NK-92 (cell line): ENCODE measurements around the gene UBE2R2.

ENCODE experiments used
- DNase-seq: peaks from one replicate; lab custom pipeline; 2025; ENCODE audit not compliant: unreplicated experiment; lab: John Stamatoyannopoulos, UW

UBE2R2 gene

DNA sequence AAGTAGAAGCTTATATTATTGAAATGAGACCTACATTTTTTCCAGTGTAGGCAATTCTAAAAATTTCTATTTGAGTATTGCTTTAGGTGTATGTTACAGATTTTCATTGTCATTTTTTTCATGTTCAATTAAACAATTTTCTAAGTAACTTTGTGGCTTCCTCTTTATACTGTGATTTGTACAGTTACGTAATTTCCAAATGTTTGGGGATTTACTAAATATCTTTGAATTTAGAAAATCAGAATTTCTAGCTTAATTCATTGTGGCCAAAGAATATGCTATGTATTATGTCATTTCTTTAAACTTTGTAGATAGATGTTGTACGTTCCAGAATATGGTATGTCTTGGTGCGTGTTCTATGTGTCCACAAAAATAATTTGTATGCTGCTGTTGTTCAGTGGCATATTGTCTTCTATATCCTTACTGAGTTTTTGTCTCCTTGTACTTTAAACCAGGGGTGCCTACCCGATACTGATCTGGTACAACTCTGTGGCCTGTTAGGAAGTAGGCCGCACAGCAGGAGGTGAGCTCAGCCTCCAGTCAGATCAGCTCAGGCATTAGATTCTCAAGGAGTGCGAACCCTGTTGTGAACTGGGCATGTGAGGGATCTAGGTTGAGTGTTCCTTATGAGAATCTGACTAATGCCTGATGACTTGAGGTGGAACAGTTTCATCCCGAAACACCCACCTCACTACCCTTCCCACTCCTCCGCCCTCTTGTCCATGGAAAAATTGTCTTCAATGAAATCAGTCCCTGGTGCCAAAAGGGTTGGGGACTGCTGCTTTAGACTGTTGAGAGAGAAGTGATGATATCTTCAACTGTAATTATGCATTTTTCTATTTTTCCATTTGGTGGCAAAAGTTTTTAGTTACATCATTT lies 63.5 kb downstream of the UBE2R2 start:
- DNase-seq = no peak

DNA sequence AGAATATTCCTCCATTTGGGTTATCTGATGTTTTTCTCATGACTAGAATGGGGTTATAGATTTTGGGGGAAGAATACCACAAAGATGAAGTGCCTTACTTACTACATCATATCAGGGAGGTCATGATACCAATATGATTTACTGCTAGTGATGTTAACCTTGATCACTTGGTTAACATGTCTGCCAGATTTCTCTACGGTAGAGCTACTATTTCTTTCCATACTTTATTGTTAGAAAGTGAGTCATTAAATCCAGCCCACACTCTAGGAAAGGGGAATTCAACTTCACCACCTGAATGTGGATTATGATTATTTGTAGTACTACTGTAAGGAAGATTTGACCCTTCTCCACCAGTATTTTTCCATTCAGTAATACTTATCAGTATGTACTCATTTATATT lies 64.7 kb downstream of the UBE2R2 start:
- no peak for DNase-seq

DNA sequence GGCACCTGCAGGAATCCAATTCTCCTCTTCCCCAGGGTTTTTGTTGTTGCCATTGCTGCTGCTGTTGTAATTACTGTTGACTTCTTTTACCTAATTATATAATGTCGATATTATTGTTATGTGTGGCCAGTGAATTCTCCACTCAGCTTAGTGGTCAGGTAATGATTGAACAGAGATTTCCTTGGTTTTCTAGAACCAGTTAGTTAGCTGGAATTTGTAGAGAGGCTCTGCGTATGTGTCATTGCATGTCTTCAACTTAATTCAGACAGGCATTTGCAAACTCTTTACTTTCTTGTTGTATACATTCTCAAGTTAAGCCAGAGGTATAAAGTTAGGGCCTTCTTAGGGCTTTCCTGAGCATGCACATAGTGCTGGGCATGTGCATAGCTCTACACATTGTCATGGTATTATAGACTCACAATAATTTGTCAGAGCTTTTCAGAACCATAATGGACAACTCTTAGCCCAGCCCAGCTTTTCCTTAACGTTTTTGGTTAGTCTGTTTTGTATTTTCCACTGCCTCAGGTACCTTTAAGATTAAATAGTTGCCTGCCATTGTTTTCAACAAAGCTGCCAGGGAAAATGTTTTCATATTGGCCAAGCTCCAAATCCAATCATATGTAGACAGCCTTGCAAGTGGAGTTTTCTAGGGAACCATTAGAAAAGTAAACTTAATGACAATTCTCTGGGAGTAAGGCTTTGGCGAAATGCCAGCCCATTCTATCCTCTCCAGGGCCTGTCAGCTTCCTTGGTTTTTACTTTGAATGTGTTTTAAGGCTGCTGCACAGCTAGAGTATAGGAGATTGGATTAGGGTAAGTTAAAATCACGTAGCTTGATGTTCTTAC lies 68.1 kb downstream of the UBE2R2 start:
- DNase-seq = no peak

DNA sequence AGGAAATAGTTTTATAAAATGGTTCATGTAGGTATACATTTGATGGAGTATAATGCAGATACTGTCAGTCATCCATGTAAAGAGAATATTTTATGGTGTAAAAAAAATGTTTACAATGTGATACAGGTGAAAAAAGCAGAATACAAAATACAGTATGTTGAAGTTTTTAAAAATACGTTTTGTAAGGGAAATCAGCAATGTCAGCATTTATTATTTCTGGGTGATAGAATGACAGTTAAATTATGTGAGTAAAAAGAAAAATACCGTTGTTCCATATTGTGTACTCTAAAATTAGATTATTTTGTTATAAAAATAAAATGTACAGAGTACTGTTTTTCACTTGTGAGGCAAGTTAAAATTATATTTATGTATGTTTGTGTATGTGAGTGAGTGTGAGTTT lies 69.0 kb downstream of the UBE2R2 start:
- DNase-seq = no peak

DNA sequence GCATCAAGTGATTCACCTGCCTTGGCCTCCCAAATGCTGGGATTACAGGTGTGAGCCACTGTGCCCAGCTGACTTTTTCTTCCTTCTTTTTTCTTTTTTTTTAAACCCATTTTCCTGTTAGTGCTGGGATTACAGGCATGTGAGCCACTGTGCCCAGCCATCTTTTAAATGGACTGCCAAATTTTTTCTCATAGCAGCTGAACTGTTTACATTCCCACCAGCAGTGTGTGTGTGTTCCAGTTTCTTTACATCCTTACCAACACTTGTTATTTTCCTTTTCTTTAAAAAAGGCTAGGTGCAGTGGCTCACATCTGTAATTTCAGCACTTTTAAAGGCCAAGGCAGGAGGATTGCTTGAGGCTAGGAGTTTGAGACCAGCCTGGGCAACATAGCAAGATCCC lies 76.9 kb downstream of the UBE2R2 start:
- no peak for DNase-seq

DNA sequence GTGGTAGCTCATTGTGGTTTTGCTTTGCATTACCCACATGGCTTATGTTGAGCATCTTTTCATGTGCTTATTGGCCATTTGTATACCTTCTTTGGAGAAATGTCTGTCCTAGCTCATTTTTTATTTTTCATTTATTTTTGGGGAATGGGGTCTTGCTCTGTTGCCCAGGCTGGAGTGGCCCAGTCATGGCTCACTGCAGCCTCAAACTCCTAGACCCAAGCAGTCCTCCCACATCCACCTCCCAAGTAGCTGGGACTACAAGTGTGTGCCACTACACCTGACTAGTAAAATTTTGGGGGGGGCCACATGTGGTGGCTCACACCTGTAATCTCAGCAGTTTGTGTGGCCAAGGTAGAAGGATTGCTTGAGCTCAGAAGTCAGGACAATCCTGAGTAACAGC lies 77.4 kb downstream of the UBE2R2 start:
- no peak for DNase-seq

DNA sequence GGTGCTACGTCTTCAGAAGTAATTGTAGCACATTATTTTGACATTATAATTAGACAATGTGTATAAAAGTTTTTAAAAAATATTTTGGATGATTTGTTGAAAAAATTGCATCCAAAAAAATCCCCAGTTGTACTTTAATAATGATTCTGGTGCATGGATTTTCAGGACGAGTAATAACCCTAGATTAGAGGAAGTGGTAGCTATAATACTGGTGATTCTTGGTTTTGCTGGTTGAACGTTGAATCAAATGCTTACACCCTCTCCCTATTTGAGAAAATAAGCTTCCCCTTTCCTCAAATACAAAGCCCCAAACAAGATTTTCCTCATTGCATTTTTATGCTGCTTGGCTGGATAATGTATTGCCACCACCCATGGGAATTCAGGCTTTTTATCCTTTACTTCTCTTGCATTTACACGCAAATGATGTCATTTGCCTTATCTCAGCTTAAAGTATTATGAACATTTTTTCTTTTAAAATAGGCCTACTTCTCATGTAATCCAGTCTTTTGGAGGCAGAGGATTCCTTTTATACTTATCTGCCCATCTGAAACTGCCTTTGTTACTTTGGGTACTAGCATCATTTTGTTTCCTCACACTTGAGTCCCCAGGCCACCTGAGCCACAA lies 86.3 kb downstream of the UBE2R2 start:
- DNase-seq = no peak

DNA sequence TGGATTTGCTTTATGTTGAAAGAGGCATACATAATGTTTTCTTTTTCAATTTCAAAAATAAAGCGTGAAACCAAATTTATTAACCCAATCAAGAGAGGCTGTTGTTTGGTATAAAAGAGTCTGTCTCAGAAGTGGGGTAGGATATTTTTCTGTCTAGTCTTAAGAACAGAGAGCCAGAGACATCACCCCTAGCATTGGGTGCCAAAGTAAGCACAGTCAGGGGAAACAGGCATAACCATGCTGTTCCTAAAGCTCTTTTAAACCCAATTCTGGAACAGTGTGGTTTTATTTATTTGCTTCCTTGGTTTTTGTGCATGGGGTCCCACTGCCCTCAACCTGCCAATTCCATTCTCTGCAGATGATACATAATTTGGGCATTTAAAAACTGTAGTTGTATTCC lies 88.2 kb downstream of the UBE2R2 start:
- DNase-seq = no peak

DNA sequence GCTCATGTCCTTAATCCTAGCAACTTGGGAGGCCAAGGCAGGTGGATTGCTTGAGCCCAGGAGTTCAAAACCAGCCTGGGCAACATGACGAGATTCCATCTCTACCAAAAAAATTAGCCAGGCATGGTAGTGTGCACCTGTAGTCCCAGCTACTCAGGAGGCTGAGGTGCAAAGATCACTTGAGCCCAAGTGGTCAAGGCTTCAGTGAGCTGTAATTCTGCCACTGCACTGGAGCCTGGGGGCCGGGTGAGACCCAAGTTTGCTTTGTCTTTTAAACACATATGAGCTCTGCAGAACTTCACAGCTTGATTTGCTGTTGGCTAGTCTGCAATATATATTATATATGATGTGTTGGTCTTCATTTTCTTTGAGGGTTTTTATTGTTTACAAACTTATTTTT lies 89.8 kb downstream of the UBE2R2 start:
- no peak for DNase-seq

DNA sequence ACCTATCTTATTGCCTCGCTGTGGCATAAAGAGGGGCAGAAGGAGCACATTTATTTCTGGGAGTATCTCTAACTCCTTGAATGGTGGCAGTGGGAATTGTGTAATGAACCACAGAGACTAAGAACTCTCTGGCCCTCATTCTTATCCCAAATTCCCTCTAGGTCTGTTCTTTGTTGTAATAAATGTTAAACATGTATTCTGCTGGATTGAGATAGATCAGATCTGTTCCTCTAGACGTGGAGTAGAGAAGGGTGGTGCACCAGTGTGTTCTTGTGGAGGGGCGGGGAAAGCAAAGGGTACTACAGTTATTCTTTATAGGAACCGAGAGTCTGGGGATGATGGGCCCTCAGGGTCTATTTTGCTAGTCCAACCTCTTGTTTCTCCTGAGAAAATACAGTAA lies 90.4 kb downstream of the UBE2R2 start:
- DNase-seq = no peak

DNA sequence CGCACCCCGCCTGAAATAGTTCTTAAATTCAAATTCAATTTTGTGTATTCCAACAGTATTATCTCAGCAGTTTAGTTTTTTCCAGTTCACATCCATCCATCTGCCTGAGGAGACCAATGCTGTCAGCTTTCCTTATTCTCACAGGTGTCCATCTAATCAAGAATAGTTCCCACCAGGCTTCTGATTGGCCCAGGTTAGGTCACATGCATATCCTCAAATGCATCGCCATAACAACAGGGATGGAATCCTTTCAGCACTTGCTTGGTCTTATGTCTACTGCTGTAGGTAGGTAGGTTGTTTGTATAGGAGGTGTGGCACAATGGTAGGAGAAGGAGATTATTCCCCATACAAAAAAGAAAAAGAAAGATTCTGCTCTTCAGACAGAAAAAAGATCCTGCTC lies 91.2 kb downstream of the UBE2R2 start:
- no peak for DNase-seq

DNA sequence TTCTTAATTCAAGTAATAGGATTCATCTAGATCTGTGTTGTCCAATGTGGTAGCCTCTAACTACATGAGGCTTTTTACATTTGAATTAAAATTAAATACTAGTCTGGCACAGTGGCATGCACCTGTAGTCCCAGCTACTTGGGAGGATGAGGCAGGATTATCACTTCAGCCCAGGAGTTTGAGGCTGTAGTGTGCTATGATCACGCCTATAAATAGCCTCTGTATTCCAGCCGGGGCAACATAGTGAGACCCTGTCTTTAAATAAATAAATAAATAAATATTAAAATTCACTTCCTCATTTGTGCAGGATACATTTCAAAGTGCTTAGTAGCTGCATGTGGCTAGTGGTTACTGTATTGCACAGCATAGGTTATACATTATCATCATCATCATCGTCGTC lies 91.8 kb downstream of the UBE2R2 start:
- no peak for DNase-seq

DNA sequence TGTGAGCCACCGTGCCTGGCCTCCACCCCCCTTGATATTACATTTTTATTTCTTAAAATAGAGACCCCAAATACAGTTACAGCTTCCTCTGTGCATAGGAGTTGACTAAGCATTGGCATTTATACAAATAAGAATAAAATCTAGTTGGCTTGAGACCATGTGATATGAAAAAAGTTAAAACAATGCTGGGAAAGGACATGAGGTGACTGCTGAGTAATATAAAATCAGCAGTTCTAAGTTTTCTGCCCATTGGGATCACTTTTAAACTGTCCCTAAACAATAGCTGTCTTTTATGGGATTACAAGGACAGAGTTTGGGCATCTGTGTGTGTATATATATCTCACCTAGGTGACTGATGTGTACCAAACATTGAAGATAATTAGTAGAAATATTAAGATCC lies 96.6 kb downstream of the UBE2R2 start:
- DNase-seq = no peak

DNA sequence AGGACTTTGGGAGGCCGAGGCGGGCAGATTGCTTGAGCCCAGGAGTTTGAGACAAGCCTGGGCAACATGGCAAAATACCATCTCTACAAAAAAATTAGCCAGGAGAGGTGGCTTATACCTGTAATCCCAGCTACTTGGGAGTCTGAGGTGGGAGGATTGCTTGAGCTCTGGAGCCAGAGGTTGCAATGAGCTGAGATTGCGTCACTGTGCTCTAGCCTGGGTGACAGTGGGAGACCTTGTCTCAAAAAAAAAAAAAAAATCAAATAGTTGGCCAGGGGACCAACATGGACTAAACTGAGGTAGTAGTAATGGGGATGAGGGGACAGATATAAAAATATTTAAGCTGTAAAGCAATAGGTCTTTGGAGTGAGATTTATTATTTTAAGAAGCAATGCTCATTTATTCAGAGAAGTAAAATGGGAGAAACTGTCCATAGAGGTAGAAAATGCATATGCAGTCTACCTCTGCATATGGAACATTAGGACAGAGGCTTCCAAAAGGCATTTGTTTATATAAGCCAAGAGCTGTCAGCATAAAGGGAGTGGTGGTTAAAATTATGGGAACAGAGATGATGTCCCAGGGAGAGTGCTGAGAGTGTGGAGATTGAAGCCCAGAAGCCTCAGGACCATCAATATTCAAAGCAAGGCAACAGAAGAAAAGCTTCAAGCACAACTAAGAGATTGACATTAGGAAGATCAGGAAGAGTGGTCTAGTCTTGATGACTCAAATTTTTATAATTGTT lies 98.1 kb downstream of the UBE2R2 start:
- no peak for DNase-seq

DNA sequence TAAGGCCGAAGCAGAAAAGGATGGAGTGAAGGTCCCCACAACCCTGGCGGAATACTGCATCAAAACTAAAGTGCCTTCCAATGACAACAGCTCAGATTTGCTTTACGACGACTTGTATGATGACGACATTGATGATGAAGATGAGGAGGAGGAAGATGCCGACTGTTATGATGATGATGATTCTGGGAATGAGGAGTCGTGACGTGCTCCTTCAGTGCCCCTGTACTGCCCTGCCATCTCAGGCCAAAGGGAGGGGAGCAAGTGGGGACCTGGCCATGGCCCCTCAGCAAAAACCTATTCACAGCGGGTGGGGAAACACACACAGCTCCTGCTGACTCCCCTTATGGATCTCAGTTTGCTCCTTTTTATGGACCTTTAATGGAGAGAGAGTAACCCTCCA lies 100.1 kb downstream of the UBE2R2 start:
- no peak for DNase-seq

DNA sequence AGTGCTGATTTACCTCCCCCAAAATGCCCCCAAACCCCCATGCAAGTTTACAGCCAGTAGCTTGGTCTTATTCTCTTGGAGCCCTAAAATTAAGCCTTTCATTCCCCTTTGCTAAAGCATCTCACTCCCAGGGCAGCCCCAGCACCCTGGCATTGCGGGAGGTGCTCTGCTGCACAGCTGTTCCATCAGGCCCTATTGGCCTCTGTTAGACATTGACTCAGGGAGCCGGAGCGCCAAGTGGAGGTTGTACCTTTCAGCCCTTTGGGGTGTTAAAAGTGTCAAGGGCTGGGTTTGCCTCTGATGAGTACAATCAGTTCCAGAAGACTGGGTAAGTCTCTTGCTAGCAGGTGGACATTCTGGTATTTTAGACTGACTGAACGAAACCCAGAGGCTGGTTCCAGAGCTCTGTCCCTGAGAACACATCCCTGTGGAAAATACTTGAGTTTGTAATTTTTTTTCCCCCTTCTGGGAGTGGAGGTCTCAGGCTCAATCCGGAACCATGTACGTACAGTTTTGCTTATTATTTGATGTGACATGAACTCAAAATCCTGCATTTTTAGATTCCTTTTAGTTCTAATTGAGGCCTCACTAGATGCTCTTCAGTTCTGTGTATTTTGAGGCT lies 102.4 kb downstream of the UBE2R2 start:
- no peak for DNase-seq

DNA sequence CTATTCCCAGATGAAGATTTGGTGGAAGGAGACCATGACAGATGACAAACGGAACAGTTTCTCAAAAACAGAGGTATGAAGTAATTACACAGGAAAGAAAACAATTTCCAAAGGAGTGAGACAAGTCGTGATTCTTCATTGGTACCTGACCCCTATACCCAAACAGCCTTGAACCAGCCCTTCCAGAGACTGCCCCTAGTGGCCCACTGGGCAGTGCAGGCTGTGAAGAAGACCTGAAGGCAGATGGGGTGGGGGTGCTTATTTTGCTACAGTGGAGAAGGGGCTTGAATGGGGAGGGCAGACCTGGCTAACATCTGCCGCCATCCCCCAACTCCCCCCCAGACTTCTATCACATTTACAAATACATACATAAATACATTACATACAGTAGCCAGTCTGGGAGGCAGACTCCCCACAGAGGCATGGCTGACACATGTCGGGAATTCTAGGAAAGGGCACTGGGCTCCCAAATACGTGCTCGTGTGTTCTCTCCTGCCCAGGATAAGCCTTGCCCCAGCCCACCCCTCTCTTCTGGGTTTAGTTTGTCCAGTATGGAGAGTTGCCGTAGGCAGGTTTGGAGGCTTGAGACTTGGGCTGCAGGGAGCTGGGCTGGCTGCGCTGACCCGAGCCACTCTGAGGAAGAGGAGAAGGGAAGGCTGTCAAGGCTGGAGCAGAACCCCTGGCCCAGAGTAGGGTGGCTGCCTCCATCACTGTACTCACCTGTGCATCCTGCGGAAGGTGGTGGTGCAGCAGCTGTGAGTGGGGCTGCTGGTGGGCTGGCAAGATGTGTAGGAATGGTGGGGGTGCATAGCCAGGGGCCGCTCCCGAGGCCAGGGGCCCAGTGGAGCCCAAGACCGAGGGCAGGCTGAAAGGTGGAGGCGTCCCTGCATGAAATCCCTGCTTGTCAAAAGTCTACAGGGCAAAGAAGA lies 105.3 kb downstream of the UBE2R2 start:
- DNase-seq = no peak

DNA sequence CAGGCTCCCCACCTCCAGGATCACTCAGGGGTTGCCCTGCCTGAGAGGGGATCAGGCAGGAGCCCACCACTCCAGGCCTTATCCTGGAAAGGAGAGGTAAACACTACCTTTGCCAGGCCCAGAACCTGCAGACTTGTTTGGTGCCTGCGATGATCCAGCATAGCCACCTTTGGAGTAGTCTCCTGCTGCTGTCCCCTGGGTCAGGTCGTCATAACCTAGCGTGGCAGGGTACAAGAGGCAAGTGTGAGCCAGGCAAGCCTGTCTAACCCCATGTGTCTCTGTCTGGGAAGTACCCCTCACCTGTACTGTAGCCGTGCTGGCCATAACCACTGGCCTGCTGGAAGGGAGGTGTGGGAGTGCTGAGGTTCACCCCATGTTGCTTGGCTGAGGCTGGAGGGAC lies 106.1 kb downstream of the UBE2R2 start:
- no peak for DNase-seq

DNA sequence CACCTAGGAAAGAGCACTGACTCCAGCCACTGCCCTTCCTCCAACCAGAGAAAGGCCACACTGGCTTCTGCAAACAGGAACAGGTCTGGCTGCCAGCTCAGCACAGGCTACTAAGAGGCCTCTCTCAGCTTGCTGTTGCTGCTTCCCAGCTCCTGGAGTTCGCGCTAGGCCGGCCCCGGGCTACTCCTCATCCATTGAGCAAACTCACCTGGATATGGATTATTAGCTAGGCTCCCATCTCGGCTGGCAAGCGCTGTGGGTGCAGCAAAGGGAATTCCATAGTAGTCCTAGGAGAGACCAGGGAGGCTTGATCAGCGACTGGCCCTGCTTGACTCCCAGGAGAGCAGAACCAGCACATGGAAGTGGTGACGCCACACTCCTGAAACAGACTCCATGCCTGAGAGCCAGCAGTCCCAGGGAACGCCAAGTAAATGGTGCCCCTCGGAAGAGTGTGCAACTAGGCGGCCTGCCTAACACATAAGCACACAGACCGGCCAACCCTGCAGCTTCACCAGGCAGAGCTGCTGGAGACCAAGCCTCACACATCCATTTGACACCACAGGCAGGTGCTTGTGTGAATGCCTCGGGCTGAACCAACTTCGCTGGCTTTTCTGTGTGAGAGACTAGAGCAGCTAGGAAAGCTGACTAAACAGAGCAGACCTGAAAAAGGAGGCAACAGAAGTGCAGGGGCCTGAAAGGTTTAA lies 107.2 kb downstream of the UBE2R2 start:
- no peak for DNase-seq
